Measurements from ENCODE around the gene TPBGL.

GRCh38 chr11:75197512-75198277, 42.9 kb upstream of the TPBGL start:
- TF ChIP-seq CTCF (conservative IDR thresholded peaks at IDR 0.05) (no peak), EZH2 (IDR thresholded peaks at IDR 0.05; ENCODE audit: low read depth) (no peak)

Measured in PC-9 (cell line).